NCI-H1417 (cell line): ENCODE data around the gene CEP85L.

ENCODE experiments used
- DNase-seq, 3 experiments: peaks; one replicate each; lab custom pipeline; 2025; lab: John Stamatoyannopoulos, UW

Gene CEP85L

GRCh38 chr6:118620202-118620601 lies 31.2 kb downstream of the CEP85L start:
- no peak for DNase-seq

DNA sequence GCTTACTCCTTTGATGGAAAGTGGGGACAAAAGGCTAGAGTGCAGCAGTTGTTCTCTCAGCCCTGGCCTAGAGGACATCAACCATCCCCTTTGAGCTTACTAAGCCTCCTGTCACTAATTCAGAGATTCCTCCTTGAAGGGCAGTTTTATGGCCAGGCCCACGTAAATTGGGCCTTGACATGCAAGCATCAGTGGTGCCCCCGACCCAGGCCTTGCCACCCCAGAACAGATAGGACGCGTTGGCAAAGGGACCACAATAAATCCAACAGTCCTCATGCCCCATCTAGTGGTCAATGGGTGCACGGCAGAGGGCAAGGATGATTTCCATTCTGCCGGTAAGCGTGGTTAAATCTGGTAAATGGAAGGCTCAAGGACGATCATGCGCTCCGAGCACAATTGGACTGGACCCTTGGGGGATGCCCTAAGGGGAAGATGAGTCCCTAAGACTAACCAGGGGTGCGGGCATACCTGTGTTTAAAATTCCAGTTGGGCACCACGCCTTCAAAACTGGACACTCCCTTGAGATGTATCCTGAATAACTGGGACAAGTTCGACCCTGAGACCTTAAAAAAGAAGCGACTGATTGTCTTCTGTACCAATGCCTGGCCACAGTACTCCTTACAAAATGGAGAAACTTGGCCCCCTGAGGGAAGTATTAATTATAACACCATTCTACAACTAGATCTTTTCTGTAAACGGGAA lies 32.6 kb downstream of the CEP85L start:
- DNase-seq: peak; percentile 22 to 60 (median 33)

GRCh38 chr6:118617417-118617816 lies 34.0 kb downstream of the CEP85L start:
- DNase-seq: no peak

DNA sequence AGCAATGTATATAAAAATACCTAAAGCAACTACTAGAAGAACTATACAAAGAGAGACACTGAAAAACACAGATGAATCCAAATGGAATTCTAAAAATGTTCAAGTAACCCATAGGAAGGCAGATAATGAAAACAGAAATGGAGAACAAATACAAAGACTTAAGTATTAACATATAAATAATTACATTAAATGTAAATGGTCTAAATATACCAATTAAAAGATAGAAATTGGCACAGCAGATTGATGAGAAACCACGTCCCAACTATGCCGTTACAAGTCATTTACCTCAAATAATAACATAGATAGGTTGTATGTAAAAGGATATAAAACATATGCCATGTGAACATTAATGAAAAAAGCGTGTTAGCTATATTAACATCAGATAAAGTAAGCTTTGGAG lies 40.1 kb downstream of the CEP85L start:
- DNase-seq: no peak

DNA sequence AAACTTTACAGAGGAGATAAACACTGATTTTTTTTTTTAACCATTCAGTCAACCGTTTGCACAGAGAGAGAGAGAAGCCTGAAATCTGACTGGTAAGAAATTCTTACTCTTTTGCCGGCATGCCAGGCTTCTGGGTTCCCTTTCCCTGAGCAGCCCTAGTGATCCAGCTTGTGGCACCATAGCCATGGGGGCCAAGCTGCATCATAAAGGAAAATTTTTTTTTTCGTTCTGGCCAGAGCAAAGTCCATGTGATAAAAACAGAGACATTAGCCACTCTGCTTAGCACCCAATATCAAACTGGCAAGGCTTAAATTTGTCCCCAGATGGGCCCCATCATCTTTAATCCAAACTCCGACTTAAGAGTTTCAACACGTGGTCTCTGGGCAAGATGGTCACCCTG lies 44.5 kb downstream of the CEP85L start:
- DNase-seq: no peak

DNA sequence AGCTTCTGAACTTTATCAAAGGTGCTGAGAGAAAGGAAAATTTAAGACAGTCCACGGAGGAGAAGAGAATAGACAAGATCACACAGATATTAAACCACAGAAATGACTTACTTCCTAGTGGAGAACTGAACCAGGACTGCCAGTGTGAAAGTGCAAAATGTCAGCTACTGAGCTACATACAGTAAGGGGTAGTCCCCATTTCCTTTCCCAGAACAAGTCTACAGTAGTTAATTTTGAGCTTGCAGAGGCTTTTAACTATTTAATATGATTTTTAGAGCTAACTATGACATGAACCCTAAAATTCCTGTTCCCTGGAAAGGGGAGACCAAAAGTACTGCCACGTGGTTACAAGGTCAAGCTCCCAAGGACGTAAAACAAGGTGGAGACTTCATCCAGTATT lies 45.1 kb downstream of the CEP85L start:
- no peak for DNase-seq

- DNase-seq: no peak
Measured at GRCh38 chr6:118603372-118603771, 48.0 kb downstream of the CEP85L start.

DNA sequence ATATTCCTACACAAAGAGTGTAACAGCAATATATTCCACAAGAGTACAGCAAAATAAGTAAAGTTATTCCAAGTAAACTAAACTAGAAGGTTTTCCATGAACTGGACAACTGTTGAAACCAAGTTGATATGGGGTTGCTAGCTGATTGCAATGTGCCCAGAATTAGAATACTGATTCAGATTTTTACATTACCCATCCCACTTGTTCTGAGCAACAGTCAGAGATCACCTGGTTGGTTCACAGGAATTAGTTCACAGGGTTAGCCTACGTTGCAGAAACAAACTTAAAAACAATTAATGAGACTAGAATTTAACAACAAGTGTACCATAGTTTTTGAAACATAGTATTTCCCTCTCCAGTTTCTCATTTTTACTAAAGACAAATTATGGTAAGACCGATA lies 49.1 kb downstream of the CEP85L start:
- DNase-seq: no peak

DNA sequence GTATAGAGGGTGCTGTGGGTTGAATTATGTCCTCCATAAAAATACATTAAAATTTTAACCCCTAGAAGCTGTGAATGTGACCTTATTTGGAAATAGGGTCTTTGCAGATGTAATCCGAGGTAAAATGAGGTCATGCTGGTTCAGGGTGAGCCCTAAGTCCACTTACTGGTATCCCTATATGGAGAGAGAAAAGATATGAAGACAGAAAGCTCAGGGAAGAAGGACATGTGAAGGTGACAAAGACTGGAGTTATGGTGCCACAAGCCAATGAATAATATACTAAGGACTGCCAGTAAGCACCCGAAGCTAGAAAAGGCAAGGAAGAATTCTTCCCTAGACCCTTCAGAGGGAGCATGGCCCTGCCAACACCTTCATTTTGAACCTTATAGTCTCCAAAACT lies 53.1 kb downstream of the CEP85L start:
- no peak for DNase-seq

- no peak for DNase-seq
Measured at GRCh38 chr6:118597636-118598035, 53.8 kb downstream of the CEP85L start.

GRCh38 chr6:118596774-118597320 lies 54.5 kb downstream of the CEP85L start:
- DNase-seq: no peak

DNA sequence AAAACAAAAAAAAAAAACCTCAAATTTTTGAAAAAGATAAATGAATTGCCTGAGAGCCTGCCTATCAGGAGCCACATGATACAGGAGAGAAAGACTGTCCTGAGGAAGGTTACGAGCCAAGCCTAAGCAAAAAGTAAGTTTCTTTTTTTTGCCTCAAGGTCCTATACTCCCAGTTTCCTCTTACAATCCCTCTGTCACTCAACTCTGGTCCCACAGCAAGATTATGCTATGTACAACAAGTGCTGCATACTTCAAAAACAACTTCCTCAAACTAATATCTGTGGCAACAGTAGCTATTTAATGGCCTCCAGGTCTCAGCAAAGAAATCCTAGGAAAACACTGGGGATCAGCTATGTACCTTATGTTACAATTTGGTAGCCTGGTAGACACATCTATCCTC lies 56.5 kb downstream of the CEP85L start:
- no peak for DNase-seq

- DNase-seq: peak in 1 of 3 experiments; percentile 2
Measured at GRCh38 chr6:118591897-118592296, 59.5 kb downstream of the CEP85L start.

DNA sequence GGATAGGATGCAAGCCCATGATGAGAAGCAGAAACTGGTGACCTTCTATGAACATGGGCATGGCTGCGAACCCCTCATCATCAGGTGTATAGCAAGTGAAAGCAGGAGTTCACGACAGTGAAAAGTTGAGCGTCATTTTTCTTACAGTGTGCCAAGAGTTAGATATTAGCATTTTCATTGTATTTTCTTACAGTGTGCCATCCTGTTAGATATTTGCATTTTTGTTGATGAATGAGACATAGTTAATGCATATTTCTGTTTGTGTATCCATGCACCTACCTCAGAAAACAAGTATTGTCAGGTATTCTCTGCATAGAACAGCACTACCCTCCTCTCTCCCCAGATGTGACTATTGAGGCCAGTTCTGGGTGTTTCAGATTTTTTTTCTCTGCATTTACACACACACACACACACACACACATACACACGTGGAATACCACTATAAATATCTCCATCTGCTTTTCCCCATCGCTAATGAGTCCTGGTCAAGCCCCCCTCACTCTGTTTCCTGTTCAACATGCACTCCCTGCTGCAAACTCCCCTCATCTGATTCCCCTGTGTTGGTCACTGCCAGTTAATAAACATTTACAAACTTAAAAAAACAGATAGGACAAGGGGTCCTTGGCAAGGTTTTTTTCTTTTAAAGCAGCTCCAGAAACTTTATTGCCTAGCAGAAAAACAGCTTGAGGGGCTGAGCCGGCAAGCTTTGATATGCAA lies 61.6 kb downstream of the CEP85L start:
- no peak for DNase-seq

GRCh38 chr6:118589186-118589585 lies 62.2 kb downstream of the CEP85L start:
- no peak for DNase-seq

GRCh38 chr6:118588626-118589025 lies 62.8 kb downstream of the CEP85L start:
- no peak for DNase-seq

GRCh38 chr6:118586746-118587485 lies 64.5 kb downstream of the CEP85L start:
- DNase-seq: peak in 1 of 3 experiments; percentile 3

DNA sequence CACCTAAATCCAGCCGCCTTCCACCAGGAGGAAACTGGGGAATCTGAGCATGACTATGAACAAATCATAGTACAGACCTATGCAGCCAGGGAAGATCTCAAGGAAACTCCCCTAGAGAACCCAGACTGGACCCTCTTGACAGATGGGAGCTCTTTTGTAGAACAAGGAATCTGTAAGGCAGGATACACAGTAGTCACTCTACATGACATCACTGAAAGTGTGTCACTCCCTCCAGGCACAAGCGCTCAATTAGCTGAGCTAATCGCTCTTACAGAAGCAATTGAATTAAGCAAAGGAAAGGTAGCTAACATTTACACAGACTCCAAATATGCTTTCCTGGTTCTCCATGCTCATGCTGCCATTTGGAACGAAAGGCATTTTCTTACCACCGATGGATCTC lies 66.5 kb downstream of the CEP85L start:
- DNase-seq: peak in 1 of 3 experiments; percentile 8

GRCh38 chr6:118581489-118581959 lies 69.9 kb downstream of the CEP85L start:
- DNase-seq: no peak

- peak; percentile 12 to 79 (median 33) for DNase-seq
Measured at GRCh38 chr6:118580585-118581419, 70.6 kb downstream of the CEP85L start.

GRCh38 chr6:118579786-118580185 lies 71.6 kb downstream of the CEP85L start:
- no peak for DNase-seq

DNA sequence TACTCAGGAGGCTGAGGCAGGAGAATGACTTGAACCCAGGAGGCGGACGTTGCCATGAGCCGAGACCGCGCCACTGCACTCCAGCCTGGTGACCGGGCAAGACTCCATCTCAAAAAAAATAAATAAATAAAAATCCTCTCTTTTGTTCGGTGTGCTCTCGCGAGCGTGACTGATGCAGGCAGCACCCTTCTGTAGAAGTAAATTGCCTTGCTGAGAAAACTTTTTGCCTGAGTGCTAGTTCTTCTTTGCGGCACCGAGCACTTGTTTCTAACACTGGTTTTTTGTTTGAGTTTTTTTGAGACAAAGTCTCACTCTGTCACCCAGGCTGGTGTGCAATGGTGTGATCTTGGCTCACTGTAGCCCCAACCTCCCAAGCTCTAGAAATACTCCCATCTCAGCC lies 72.8 kb downstream of the CEP85L start:
- no peak for DNase-seq
